ENCODE results near the gene THADA.
"Not testable (repeated sequence)": the region's sequence is repeated elsewhere in the genome, so short reads cannot be mapped to it uniquely, and the experiment has no call there.

Gene THADA

GRCh38 chr2:43595603-43596412 is at the start of gene THADA:
THADA (minus strand) TSS chr2:43596038; CDS start chr2:43592392, 3,646 bp downstream.
- peak; percentile 99 for DNase-seq (ENCODE audit: low read depth)

GRCh38 chr2:43643680-43644079 is 47.8 kb upstream of the THADA start:
- no peak for DNase-seq (ENCODE audit: low read depth)

- no peak for DNase-seq (ENCODE audit: low read depth)
Measured at GRCh38 chr2:43642363-43642762, 46.5 kb upstream of the THADA start.

GRCh38 chr2:43637030-43637803 is 41.4 kb upstream of the THADA start, which contains the start of gene PLEKHH2:
PLEKHH2 (plus strand) TSS chr2:43637260; CDS start chr2:43644674, 7,414 bp downstream.
- DNase-seq (ENCODE audit: low read depth): peak; percentile 89

GRCh38 chr2:43636621-43637020 is 40.8 kb upstream of the THADA start:
- DNase-seq (ENCODE audit: low read depth): no peak

GRCh38 chr2:43636153-43636552 is 40.3 kb upstream of the THADA start:
- DNase-seq (ENCODE audit: low read depth): not testable (repeated sequence)

GRCh38 chr2:43634604-43635306 is 38.9 kb upstream of the THADA start:
- DNase-seq (ENCODE audit: low read depth): peak; percentile 47

- no peak for DNase-seq (ENCODE audit: low read depth)
Measured at GRCh38 chr2:43631618-43632317, 35.9 kb upstream of the THADA start.

GRCh38 chr2:43622931-43623451 is 27.2 kb upstream of the THADA start:
- DNase-seq (ENCODE audit: low read depth): peak; percentile 12

- no peak for DNase-seq (ENCODE audit: low read depth)
Measured at GRCh38 chr2:43619511-43619910, 23.7 kb upstream of the THADA start.

- DNase-seq (ENCODE audit: low read depth): no peak
Measured at GRCh38 chr2:43616967-43617680, 21.3 kb upstream of the THADA start.

- DNase-seq (ENCODE audit: low read depth): no peak
Measured at GRCh38 chr2:43612944-43613343, 17.1 kb upstream of the THADA start.

- DNase-seq (ENCODE audit: low read depth): peak; percentile 74
Measured at GRCh38 chr2:43611987-43612894, 16.4 kb upstream of the THADA start.

GRCh38 chr2:43610361-43610760 is 14.5 kb upstream of the THADA start:
- no peak for DNase-seq (ENCODE audit: low read depth)

GRCh38 chr2:43609290-43609918 is 13.6 kb upstream of the THADA start:
- DNase-seq (ENCODE audit: low read depth): peak; percentile 72

GRCh38 chr2:43605851-43606250 is 10.0 kb upstream of the THADA start:
- no peak for DNase-seq (ENCODE audit: low read depth)

- peak; percentile 72 for DNase-seq (ENCODE audit: low read depth)
Measured at GRCh38 chr2:43605079-43605655, 9.3 kb upstream of the THADA start.

GRCh38 chr2:43604674-43605073 is 8.8 kb upstream of the THADA start:
- DNase-seq (ENCODE audit: low read depth): no peak

- DNase-seq (ENCODE audit: low read depth): not testable (repeated sequence)
Measured at GRCh38 chr2:43600596-43600995, 4.8 kb upstream of the THADA start.

All from ELR (cell line).